T47D (cell line): ENCODE measurements around the gene TSPAN6.

Experiments used
- DNase-seq, 2 experiments: peaks; one replicate each; pipeline versions ENCODE4 v3.0.0 to v3.0.0-alpha.2; 2011 to 2012; ENCODE audit warnings: low read depth in 1 of 2, low spot score in 1 of 2
- JUND ChIP-seq: IDR thresholded peaks from 2 replicates; pipeline ENCODE4 v1.6.1; 2012; ENCODE audit warnings: low read depth
- in situ Hi-C: cut with HindIII; loops from 2 replicates; pipeline ENCODE4 v1.10.0; 2016; ENCODE audit warnings: low sequenced_read_pairs, low pct_unique_long_range_greater_than_20kb

The TSPAN6 gene

DNA sequence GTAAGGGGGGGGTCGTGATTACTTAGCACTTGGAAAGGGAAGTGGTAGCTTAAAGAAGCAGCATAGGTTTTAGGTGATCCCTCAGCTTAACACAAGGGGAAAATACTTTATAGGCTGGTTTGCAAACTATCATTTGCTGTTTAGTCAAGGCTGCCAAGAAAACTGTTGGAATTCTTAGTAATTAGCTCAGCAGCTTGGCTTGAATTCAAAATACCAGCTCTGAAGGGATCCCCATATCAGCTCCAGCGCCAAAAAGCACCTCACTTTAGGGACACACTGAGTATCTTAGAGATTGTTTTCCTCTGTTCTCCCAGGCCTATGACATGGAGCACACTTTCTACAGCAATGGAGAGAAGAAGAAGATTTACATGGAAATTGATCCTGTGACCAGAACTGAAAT lies 43.0 kb downstream of the TSPAN6 start:
- in situ Hi-C loops, result no loop called here
- no peak for DNase-seq
- TF ChIP-seq JUND, result no peak

GRCh38 chrX:100593126-100593525 lies 43.5 kb downstream of the TSPAN6 start:
- in situ Hi-C loops, result no loop called here
- no peak for DNase-seq
- no peak for TF ChIP-seq JUND

- no peak for DNase-seq
- no peak for TF ChIP-seq JUND
- in situ Hi-C loops, result no loop called here
Measured at GRCh38 chrX:100591256-100592051, 45.2 kb downstream of the TSPAN6 start.

GRCh38 chrX:100587861-100588260 lies 48.7 kb downstream of the TSPAN6 start:
- in situ Hi-C loops, result no loop called here
- no peak for DNase-seq
- TF ChIP-seq JUND, result no peak

GRCh38 chrX:100586747-100587146 lies 49.9 kb downstream of the TSPAN6 start:
- no peak for TF ChIP-seq JUND
- DNase-seq, result no peak
- in situ Hi-C loops, result no loop called here

GRCh38 chrX:100584611-100585010 lies 52.0 kb downstream of the TSPAN6 start, which contains the start of gene TNMD:
TSS of gene TNMD (plus strand) at chrX:100584936. CDS start at chrX:100585019, 83 bp downstream.
- DNase-seq, result no peak
- no peak for TF ChIP-seq JUND
- in situ Hi-C loops, result no loop called here
